HG03442 (cell line): ENCODE measurements around the gene ASB1.

Experiments
- ATAC-seq: cut with Tn5 transposase; IDR thresholded peaks from one replicate; pipeline ENCODE4 v1.9.1; 2021; ENCODE audit warnings: mild to moderate bottlenecking, moderate library complexity; ENCODE audit not compliant: unreplicated experiment

The ASB1 gene

DNA sequence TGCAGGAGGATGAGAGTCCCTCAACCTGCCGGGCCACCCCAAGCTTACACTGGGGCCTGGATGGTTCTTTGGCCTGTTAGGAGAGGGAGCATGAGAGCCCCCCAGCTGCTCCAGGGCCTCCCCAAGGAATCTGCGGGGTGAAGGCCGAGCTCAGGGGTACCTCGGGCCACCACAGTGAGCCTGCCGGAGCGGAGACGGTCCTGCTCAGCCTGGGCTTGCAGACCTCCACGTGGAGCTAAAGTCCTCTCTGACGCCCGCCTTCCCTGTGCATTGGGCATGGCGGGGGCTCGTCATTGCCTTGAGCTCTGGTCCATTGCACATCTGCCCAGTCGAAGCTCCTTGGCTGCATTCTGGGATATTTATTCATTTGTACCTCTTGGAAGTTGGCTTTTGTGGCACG is 62.7 kb downstream of the ASB1 start:
- ATAC-seq: no peak

DNA sequence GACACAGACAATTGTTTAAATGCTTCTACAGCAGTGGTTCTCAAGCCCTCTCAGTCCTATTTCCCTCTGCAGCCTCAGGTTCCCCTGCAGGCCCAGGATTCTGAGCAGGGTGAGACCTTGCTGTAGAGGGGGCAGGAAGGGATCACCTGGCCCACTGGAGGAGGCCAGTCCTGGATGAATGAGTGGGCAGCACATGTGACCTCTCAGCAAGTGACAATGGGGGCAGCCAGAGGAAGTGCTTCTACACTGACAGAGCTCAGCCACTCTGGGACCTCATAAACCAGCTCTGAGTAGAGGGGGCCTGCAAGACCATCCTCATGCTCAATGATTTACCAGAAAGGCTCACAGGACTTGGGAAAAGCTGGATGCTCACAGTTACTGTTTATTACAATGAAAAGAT is 63.2 kb downstream of the ASB1 start:
- ATAC-seq: no peak

GRCh38 chr2:238492840-238493239 is 66.1 kb downstream of the ASB1 start:
- ATAC-seq: no peak

- no peak for ATAC-seq
Observed at GRCh38 chr2:238493411-238493810, 66.7 kb downstream of the ASB1 start.

- no peak for ATAC-seq
Observed at GRCh38 chr2:238493880-238494572, 67.3 kb downstream of the ASB1 start.

DNA sequence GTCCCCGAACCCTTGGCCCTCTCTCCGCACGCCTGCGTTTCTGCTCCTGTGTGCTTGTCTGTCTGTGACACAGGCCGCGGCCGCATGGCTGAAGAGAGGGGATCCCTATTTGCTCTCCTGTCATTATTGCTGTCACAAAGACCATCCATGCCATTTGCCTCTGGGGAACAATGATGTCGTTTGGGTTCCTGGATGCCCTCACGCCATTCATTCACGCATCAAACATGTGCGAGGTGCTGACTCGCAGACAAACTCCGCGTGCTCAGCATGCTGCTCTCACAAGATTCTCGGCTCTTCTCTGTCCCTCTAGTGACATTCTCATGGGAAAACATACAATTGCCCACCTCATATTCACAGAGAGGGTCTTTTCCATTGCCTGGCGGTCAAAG is 67.8 kb downstream of the ASB1 start:
- ATAC-seq: no peak

DNA sequence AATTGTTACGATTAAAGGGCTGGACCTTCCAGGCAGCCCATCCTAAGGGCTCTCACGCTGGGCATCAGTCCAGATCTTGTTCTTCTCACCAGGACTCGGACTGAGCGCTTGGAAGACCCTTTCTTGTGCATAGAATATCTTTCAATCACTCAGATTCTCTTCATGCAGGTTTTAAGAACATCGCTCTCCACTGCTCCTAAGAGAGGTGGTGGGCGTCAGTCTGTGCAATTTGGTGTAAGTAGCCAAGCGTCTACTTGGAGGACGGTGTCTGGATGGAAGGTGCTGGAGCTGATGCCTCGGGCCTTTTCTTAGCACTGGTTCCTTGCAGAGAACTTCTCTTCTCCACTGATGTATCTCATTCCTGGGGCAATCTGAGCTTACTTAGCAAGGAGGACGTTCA is 68.7 kb downstream of the ASB1 start:
- ATAC-seq: no peak

DNA sequence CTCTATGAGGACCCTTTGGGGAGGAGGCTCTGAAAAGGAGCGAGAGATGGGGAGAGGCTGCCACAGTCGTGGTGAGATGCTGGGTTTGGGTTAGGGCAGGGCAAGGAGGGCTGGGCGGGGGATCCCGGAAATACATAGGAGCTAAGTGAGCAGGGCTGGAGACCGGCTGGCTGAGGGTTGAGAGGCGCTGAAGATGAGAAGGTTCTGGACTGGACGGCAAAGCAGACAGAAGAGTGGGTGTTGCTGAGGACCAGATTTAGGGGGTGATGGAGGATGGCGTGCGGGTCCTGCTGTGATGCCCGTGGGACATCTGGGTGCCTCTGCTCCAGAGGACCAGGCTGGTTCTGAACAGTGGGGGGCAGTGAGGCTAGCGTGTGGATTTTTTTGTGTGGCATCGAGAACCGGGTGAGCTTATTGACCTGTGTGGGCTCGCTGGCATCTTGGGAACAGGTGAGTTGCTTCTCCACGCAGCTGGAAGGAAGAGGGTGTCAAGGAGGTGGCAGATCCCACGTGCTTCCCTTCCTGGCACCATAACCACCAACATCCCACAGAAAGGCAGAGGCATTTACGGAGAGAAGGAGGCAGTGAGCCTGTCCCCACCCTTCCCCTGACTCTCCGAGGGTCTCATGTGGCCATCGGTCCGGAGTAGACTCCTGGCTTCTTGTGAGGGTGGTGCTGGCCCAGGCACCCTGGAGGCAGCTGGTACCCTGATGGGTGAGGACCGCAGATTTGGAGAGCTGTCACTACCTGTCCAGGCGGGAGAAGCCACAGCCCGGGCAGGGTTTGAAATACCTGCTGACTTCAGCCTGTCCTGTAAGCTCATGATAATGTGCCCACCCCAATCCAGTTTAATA is 70.3 kb downstream of the ASB1 start:
- no peak for ATAC-seq

GRCh38 chr2:238497610-238498005 is 70.9 kb downstream of the ASB1 start:
- no peak for ATAC-seq

- no peak for ATAC-seq
Observed at GRCh38 chr2:238498188-238498587, 71.5 kb downstream of the ASB1 start.

DNA sequence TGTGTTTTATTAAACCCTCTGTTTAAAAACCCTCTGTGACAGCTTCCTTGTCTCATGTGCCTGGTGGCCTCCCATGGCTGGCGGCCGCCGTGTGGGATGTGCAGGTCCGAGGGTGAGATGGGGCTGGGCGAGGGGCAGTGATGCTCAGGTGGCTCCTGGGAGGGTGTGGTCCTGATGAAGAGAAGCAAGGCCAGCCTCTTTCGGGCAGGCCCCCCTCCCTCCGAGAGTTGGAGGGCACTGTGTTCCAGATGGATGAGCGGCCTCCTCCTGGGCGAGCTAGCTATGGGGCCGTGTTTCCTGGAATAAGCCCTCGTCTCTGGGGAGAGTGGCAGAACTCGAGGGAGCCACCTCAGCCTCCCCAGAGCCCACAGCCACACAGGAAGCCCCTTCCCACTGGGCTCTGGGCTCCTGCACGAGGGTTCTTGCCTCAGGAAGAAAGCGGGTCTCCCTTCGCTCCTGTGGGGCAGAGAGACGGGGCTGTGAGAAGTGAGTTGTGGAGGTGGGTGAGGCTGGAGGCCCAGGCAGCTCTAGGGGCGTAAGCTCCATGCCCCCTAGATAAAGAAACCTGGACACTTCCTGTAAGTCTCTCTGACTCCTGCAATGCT is 72.1 kb downstream of the ASB1 start:
- no peak for ATAC-seq

GRCh38 chr2:238499731-238500580 is 73.2 kb downstream of the ASB1 start:
- ATAC-seq: no peak

- no peak for ATAC-seq
Observed at GRCh38 chr2:238501311-238501710, 74.6 kb downstream of the ASB1 start.
